ENCODE measurements around the gene DHRSX.

- TF ChIP-seq CTCF (IDR thresholded peaks at IDR 0.05) (no peak), ESRRA (IDR thresholded peaks at IDR 0.05; ENCODE audit: borderline replicate concordance, low read length) (no peak), CBX8 (IDR thresholded peaks at IDR 0.05) (no peak), POLR2A (IDR thresholded peaks at IDR 0.05; ENCODE audit: low read length) (no peak), MYC (IDR thresholded peaks at IDR 0.05; ENCODE audit: borderline replicate concordance, low read length) (no peak), HOXA7 (CRISPR knock-in tag; IDR thresholded peaks at IDR 0.05) (no peak), CHD2 (IDR thresholded peaks at IDR 0.05; ENCODE audit: low read length, partially characterized antibody) (no peak), EP300 (IDR thresholded peaks at IDR 0.05) (no peak), NFE2L2 (conservative IDR thresholded peaks at IDR 0.05; ENCODE audit: low read length) (no peak)
Observed at GRCh38 chrX:2252331-2253065, 248.3 kb downstream of the DHRSX start.

Data from A549 (cell line).